ENCODE data around the gene CRIM1. TPM values are rescaled to one million over a fixed set of nuclear protein-coding genes. Genes with fewer than 3 reads are reported as not detected.

Gene CRIM1
- total RNA-seq, 1 donor from 2014 or later = 790 TPM

- no peak for DNase-seq (ENCODE audit: low read depth, low spot score)
These were observed 39.2 kb downstream of the CRIM1 start for GRCh38 chr2:36394804-36395203.

- no peak for DNase-seq (ENCODE audit: low read depth, low spot score)
These were observed 40.3 kb downstream of the CRIM1 start for GRCh38 chr2:36395866-36396265.

GRCh38 chr2:36396878-36397539 is 41.4 kb downstream of the CRIM1 start:
- DNase-seq (ENCODE audit: low read depth, low spot score) = no peak

GRCh38 chr2:36397728-36398413 is 42.3 kb downstream of the CRIM1 start:
- no peak for DNase-seq (ENCODE audit: low read depth, low spot score)

GRCh38 chr2:36399050-36399449 is 43.5 kb downstream of the CRIM1 start:
- DNase-seq (ENCODE audit: low read depth, low spot score) = no peak

GRCh38 chr2:36403675-36404230 is 48.2 kb downstream of the CRIM1 start:
- no peak for DNase-seq (ENCODE audit: low read depth, low spot score)

GRCh38 chr2:36404318-36404717 is 48.7 kb downstream of the CRIM1 start:
- no peak for DNase-seq (ENCODE audit: low read depth, low spot score)

GRCh38 chr2:36404754-36405153 is 49.2 kb downstream of the CRIM1 start:
- DNase-seq (ENCODE audit: low read depth, low spot score) = no peak

- no peak for DNase-seq (ENCODE audit: low read depth, low spot score)
These were observed 49.6 kb downstream of the CRIM1 start for GRCh38 chr2:36405183-36405582.

- DNase-seq (ENCODE audit: low read depth, low spot score) = no peak
These were observed 50.7 kb downstream of the CRIM1 start for GRCh38 chr2:36406296-36406695.

GRCh38 chr2:36407413-36407812 is 51.8 kb downstream of the CRIM1 start:
- DNase-seq (ENCODE audit: low read depth, low spot score) = no peak

GRCh38 chr2:36408198-36408703 is 52.7 kb downstream of the CRIM1 start:
- peak; percentile 68 for DNase-seq (ENCODE audit: low read depth, low spot score)

GRCh38 chr2:36409335-36409734 is 53.8 kb downstream of the CRIM1 start:
- DNase-seq (ENCODE audit: low read depth, low spot score) = no peak

GRCh38 chr2:36409935-36410334 is 54.4 kb downstream of the CRIM1 start:
- peak; percentile 49 for DNase-seq (ENCODE audit: low read depth, low spot score)

GRCh38 chr2:36410681-36411080 is 55.1 kb downstream of the CRIM1 start:
- no peak for DNase-seq (ENCODE audit: low read depth, low spot score)

- DNase-seq (ENCODE audit: low read depth, low spot score) = peak; percentile 49
These were observed 56.4 kb downstream of the CRIM1 start for GRCh38 chr2:36411962-36412444.

- DNase-seq (ENCODE audit: low read depth, low spot score) = peak; percentile 67
These were observed 57.6 kb downstream of the CRIM1 start for GRCh38 chr2:36413218-36413617.

- no peak for DNase-seq (ENCODE audit: low read depth, low spot score)
These were observed 58.7 kb downstream of the CRIM1 start for GRCh38 chr2:36414307-36414706.

GRCh38 chr2:36415381-36416022 is 59.9 kb downstream of the CRIM1 start:
- DNase-seq (ENCODE audit: low read depth, low spot score) = no peak

- DNase-seq (ENCODE audit: low read depth, low spot score) = no peak
These were observed 61.0 kb downstream of the CRIM1 start for GRCh38 chr2:36416370-36417165.

GRCh38 chr2:36420569-36421181 is 65.1 kb downstream of the CRIM1 start:
- DNase-seq (ENCODE audit: low read depth, low spot score) = no peak

All from pulmonary artery endothelial cell (primary cell).